Upper lobe of left lung (tissue), 6 donors: ENCODE results near the gene PREP. TPM values are rescaled to one million over a fixed set of nuclear protein-coding genes. Genes with fewer than 3 reads are reported as not detected.

Experiments used
- ATAC-seq, 2 donors: fragments of 200-7000 bp; cut with Tn5 transposase; one replicate each; pipeline ENCODE4 v1.9.1; 2022; ENCODE audit warnings: mild to moderate bottlenecking in 2 of 2, moderate library complexity in 2 of 2; ENCODE audit not compliant: low FRiP score in 2 of 2
- DNase-seq, 2 donors: peaks; one replicate each; pipeline ENCODE4 v3.0.0-alpha.2; 2019 to 2020
- H3K27ac ChIP-seq, 4 donors: fragments of 200-600 bp; sonication (generic); one replicate each; pipeline ENCODE4 v1.5.1; 2016 to 2019
- H3K27me3 ChIP-seq, 4 donors: fragments of 200-600 bp; sonication (generic); one replicate each; pipeline ENCODE4 v1.5.1; 2017 to 2019
- H3K36me3 ChIP-seq, 4 donors: fragments of 200-600 bp; sonication (generic); one replicate each; pipeline ENCODE4 v1.5.1; 2016 to 2019
- H3K4me1 ChIP-seq, 4 donors: fragments of 200-600 bp; sonication (generic); one replicate each; pipeline ENCODE4 v1.5.1; 2018 to 2019
- H3K4me3 ChIP-seq, 4 donors: fragments of 200-600 bp; sonication (generic); one replicate each; pipeline ENCODE4 v1.5.1; 2017 to 2019; ENCODE audit warnings: mild to moderate bottlenecking in 2 of 4, moderate library complexity in 1 of 4
- H3K9me3 ChIP-seq, 4 donors: fragments of 200-600 bp; sonication (generic); one replicate each; pipeline ENCODE4 v1.5.1; 2018 to 2019
- CTCF ChIP-seq, 6 experiments: fragments of 450-650 bp in 4 of 6; fragments of 200-600 bp in 2 of 6; sonication (generic) in 2 of 6; IDR thresholded peaks; one replicate each; pipeline ENCODE4 v1.5.1; 2016 to 2019; ENCODE audit warnings: antibody characterized with exemption in 6 of 6
- EP300 ChIP-seq, 4 donors: sonication (generic); formaldehyde crosslinking; IDR thresholded peaks; one replicate each; pipeline ENCODE4 v1.5.1; 2017; ENCODE audit warnings: antibody characterized with exemption in 4 of 4, control low read depth in 2 of 4
- POLR2A ChIP-seq, 4 donors: fragments of 450-650 bp; IDR thresholded peaks; one replicate each; pipeline ENCODE4 v1.5.1; 2016 to 2017; ENCODE audit warnings: antibody characterized with exemption in 4 of 4, mild to moderate bottlenecking in 2 of 4
- POLR2AphosphoS5 ChIP-seq, 2 donors: sonication (generic); formaldehyde crosslinking; IDR thresholded peaks; one replicate each; pipeline ENCODE4 v1.5.1; 2017; ENCODE audit warnings: antibody characterized with exemption in 2 of 2
- WGBS, 2 donors: methylation state at CpG; one replicate each; pipeline ENCODE4 v1.1.5; 2017 to 2018; 5-methylcytosine and 5-hydroxymethylcytosine counted together
- total RNA-seq, 6 donors: library from RNA; depleted of rRNA in 4 of 6; stranded (reverse); fragments of >200 nt in 4 of 6; gene quantifications; one replicate each; pipeline versions ENCODE4 v1.1.0 to v1.2.1, GENCODE V29; 2016 to 2021
- donor health status: DM: no; HTN: no; CAD: no; lungs with moderate emphysema.
- donor health status: DM: no; HTN: yes; CAD: no; lungs with severe emphysema.

The PREP gene
- total RNA-seq, 6 donors from 2014 or later, result 12.1 to 31.0 (median 28.9) TPM

DNA sequence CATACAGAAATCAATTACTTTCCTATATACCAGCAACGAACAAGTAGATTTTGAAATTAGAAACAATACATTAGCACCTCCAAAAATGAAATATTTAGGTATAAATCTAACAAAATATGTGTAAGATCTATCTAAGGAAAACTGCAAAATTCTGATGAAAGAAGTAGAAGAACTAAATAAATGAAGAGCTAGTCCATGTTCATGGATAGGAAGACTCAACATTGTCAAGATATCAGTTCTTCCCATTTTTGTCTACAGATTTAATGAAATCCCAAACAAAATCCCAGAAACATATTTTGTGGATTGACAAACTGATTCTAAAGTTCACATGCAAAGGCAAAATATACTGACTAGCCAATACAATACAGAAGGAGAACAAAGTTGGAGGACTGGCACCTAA lies 33.7 kb downstream of the PREP start:
- no peak for TF ChIP-seq POLR2AphosphoS5 (IDR thresholded peaks at IDR 0.05)
- TF ChIP-seq EP300 (IDR thresholded peaks at IDR 0.05), result no peak
- TF ChIP-seq POLR2A (IDR thresholded peaks at IDR 0.05), result no peak
- no peak for TF ChIP-seq CTCF (IDR thresholded peaks at IDR 0.05)
- peaks cover 0 to 53% (median 15%) of the 10 kb centered on the region in 4 donors for H3K36me3 ChIP-seq
- WGBS, 2 donors, result 98 to 100% methylated on average over 1 of the region's 1 CpG
- H3K9me3 ChIP-seq, result no peaks in the 10 kb centered on the region
- H3K27ac ChIP-seq, result no peak overlapping the region
- peaks cover 0 to 5% (median 2%) of the 10 kb centered on the region in 4 donors for H3K4me1 ChIP-seq
- H3K4me3 ChIP-seq, result no peak overlapping the region
- H3K27me3 ChIP-seq, result no peaks in the 10 kb centered on the region
- DNase-seq (no peak), ATAC-seq (no peak)

DNA sequence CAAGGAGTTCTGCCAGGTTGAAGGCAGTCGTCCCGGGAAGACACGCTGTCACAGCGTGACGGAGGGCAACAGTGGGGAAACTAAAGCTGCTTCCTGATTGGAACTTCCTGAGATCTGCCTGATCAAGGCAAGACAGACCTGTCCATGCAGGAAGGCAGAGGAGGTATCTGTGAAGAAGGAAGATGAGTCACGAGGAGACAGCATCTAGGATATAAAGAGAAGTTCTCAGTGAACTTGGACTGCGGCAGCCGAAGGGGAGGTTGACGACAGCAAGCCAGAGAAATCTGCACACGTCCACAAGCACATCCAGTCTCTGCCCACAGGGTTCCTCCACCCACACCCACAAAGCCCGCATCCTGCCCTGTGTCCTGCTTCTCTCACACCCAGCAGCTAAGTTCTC lies 38.6 kb downstream of the PREP start:
- TF ChIP-seq POLR2A (IDR thresholded peaks at IDR 0.05) (no peak), POLR2AphosphoS5 (IDR thresholded peaks at IDR 0.05) (peak in 1 of 2 donors; percentile 44), CTCF (IDR thresholded peaks at IDR 0.05) (no peak), EP300 (IDR thresholded peaks at IDR 0.05) (no peak)
- Histone ChIP-seq H3K4me1 (peaks cover 0 to 6% (median 0%) of the 10 kb centered on the region in 4 donors), H3K27me3 (no peaks in the 10 kb centered on the region), H3K36me3 (peaks cover 0 to 40% (median 6%) of the 10 kb centered on the region in 4 donors), H3K9me3 (no peaks in the 10 kb centered on the region), H3K4me3 (no peak overlapping the region), H3K27ac (peak overlapping the region in 3 of 4 donors; percentile 9 to 68 (median 20))
- ATAC-seq (no peak), DNase-seq (no peak)
- WGBS, 2 donors, result 69 to 78% methylated on average over 11 of the region's 11 CpGs

GRCh38 chr6:105363100-105363754 lies 39.7 kb downstream of the PREP start:
- Histone ChIP-seq H3K27ac (peak overlapping the region in 1 of 4 donors; percentile 25), H3K36me3 (peaks cover 0 to 32% (median 6%) of the 10 kb centered on the region in 4 donors), H3K9me3 (no peaks in the 10 kb centered on the region), H3K27me3 (no peaks in the 10 kb centered on the region), H3K4me3 (no peak overlapping the region), H3K4me1 (peaks cover 0 to 6% (median 0%) of the 10 kb centered on the region in 4 donors)
- ATAC-seq, result no peak
- no peak for DNase-seq
- 60 to 89% methylated on average over 1 of the region's 1 CpG for WGBS, 2 donors
- no peak for TF ChIP-seq POLR2AphosphoS5 (IDR thresholded peaks at IDR 0.05)
- no peak for TF ChIP-seq POLR2A (IDR thresholded peaks at IDR 0.05)
- no peak for TF ChIP-seq EP300 (IDR thresholded peaks at IDR 0.05)
- TF ChIP-seq CTCF (IDR thresholded peaks at IDR 0.05), result no peak

- peak in 1 of 2 donors; percentile 45 for DNase-seq
- 72 to 77% methylated on average over 10 of the region's 10 CpGs for WGBS, 2 donors
- peaks cover 0 to 9% (median 3%) of the 10 kb centered on the region in 4 donors for H3K36me3 ChIP-seq
- TF ChIP-seq EP300 (IDR thresholded peaks at IDR 0.05), result peak in 1 of 4 donors; percentile 26
- no peak for TF ChIP-seq CTCF (IDR thresholded peaks at IDR 0.05)
- TF ChIP-seq POLR2A (IDR thresholded peaks at IDR 0.05), result no peak
- no peak for TF ChIP-seq POLR2AphosphoS5 (IDR thresholded peaks at IDR 0.05)
- peak; percentile 61 to 88 for ATAC-seq
- H3K4me1 ChIP-seq, result peaks cover 0 to 6% (median 0%) of the 10 kb centered on the region in 4 donors
- H3K9me3 ChIP-seq, result no peaks in the 10 kb centered on the region
- no peak overlapping the region for H3K4me3 ChIP-seq
- no peaks in the 10 kb centered on the region for H3K27me3 ChIP-seq
- peak overlapping the region; percentile 4 to 62 (median 44) for H3K27ac ChIP-seq
These were observed 43.2 kb downstream of the PREP start for GRCh38 chr6:105359419-105360370.
